Raji (cell line): ENCODE data around the gene GJA3.

ENCODE experiments used
- POLR2A ChIP-seq: IDR thresholded peaks from 2 replicates; pipeline ENCODE4 v1.6.1; 2011; ENCODE audit warnings: low read depth, low read length, control low read depth; ENCODE audit not compliant: insufficient read depth

The GJA3 gene

GRCh38 chr13:20160306-20161274, at the start of gene GJA3:
Gene GJA3, minus strand, starts transcription at chr13:20161052. Its CDS starts 17,764 bp downstream, at chr13:20143288.
- TF ChIP-seq POLR2A, result no peak

GRCh38 chr13:20209948-20210347, 49.1 kb upstream of the GJA3 start:
- no peak for TF ChIP-seq POLR2A

- no peak for TF ChIP-seq POLR2A
These were observed 45.9 kb upstream of the GJA3 start for GRCh38 chr13:20206698-20207235.

GRCh38 chr13:20206065-20206697, 45.3 kb upstream of the GJA3 start:
- no peak for TF ChIP-seq POLR2A

GRCh38 chr13:20198781-20199180, 37.9 kb upstream of the GJA3 start:
- TF ChIP-seq POLR2A, result no peak

- no peak for TF ChIP-seq POLR2A
These were observed 36.5 kb upstream of the GJA3 start for GRCh38 chr13:20197361-20197834.

GRCh38 chr13:20195801-20196200, 34.9 kb upstream of the GJA3 start:
- TF ChIP-seq POLR2A, result no peak

GRCh38 chr13:20193907-20194631, 33.2 kb upstream of the GJA3 start:
- no peak for TF ChIP-seq POLR2A

- no peak for TF ChIP-seq POLR2A
These were observed 32.5 kb upstream of the GJA3 start for GRCh38 chr13:20193162-20193906.

GRCh38 chr13:20192836-20193161, 31.9 kb upstream of the GJA3 start, which contains the start of gene GJB2:
Gene GJB2, minus strand, starts transcription at chr13:20192938. Its CDS starts 3,357 bp downstream, at chr13:20189581.
- no peak for TF ChIP-seq POLR2A

GRCh38 chr13:20192158-20192835, 31.4 kb upstream of the GJA3 start:
- no peak for TF ChIP-seq POLR2A

GRCh38 chr13:20191311-20192157, 30.7 kb upstream of the GJA3 start:
- no peak for TF ChIP-seq POLR2A

- no peak for TF ChIP-seq POLR2A
These were observed 29.8 kb upstream of the GJA3 start for GRCh38 chr13:20190481-20191310.

- no peak for TF ChIP-seq POLR2A
These were observed 29.2 kb upstream of the GJA3 start for GRCh38 chr13:20190076-20190475.
